Endodermal cell (in vitro differentiated cells): ENCODE data around the gene KRTAP9-9. TPM values are rescaled to one million over a fixed set of nuclear protein-coding genes. Genes with fewer than 3 reads are reported as not detected.

ENCODE experiments used
- DNase-seq: peaks from one replicate; pipeline ENCODE4 v3.0.0-alpha.2; 2017
- H3K27ac ChIP-seq: 2 replicates; pipeline ENCODE4 v1.5.1; 2013; ENCODE audit warnings: mild to moderate bottlenecking, low read depth, low read length, moderate library complexity
- H3K27me3 ChIP-seq: 2 replicates; pipeline ENCODE4 v1.6.1; 2013; ENCODE audit warnings: mild to moderate bottlenecking, low read length, moderate library complexity; ENCODE audit not compliant: insufficient read depth, control insufficient read depth, poor library complexity, severe bottlenecking
- H3K36me3 ChIP-seq: 2 replicates; pipeline ENCODE4 v1.7.0; 2013; ENCODE audit warnings: mild to moderate bottlenecking, low read length, moderate library complexity; ENCODE audit not compliant: control insufficient read depth, insufficient read depth
- H3K4me1 ChIP-seq: one replicate; pipeline ENCODE4 v1.7.0; 2013; ENCODE audit warnings: low read length; ENCODE audit not compliant: control insufficient read depth, insufficient read depth
- H3K4me3 ChIP-seq: 2 replicates; pipeline ENCODE4 v1.5.1; 2013; ENCODE audit warnings: mild to moderate bottlenecking, low read length, moderate library complexity
- H3K9ac ChIP-seq: 2 replicates; pipeline ENCODE4 v1.6.1; 2013; ENCODE audit warnings: mild to moderate bottlenecking, low read length, moderate library complexity; ENCODE audit not compliant: poor library complexity, severe bottlenecking; ENCODE audit errors: extremely low read depth
- H3K9me3 ChIP-seq: 2 replicates; pipeline ENCODE4 v1.6.1; 2013; ENCODE audit warnings: mild to moderate bottlenecking, low read length, moderate library complexity; ENCODE audit not compliant: control insufficient read depth
- H3K27ac Mint-ChIP-seq: 2 replicates; pipeline ENCODE4 v1.8.0; 2020; ENCODE audit warnings: mixed read lengths
- H3K27me3 Mint-ChIP-seq: 2 replicates; pipeline ENCODE4 v1.8.0; 2021; ENCODE audit warnings: mild to moderate bottlenecking, mixed read lengths; ENCODE audit not compliant: insufficient read depth
- H3K36me3 Mint-ChIP-seq: 2 replicates; pipeline ENCODE4 v1.8.0; 2020; ENCODE audit warnings: low read depth, mixed read lengths
- H3K4me1 Mint-ChIP-seq: 2 replicates; pipeline ENCODE4 v1.8.0; 2020; ENCODE audit warnings: mixed read lengths
- H3K4me3 Mint-ChIP-seq: 2 replicates; pipeline ENCODE4 v1.8.0; 2020; ENCODE audit warnings: mild to moderate bottlenecking, moderate library complexity, mixed read lengths
- H3K9me3 Mint-ChIP-seq: 2 replicates; pipeline ENCODE4 v1.8.0; 2020; ENCODE audit warnings: mild to moderate bottlenecking, mixed read lengths
- CTCF ChIP-seq: fragments of 200-600 bp; sonication (generic); conservative IDR thresholded peaks from 2 replicates; pipeline ENCODE4 v1.5.0; 2021; ENCODE audit warnings: antibody characterized with exemption, mild to moderate bottlenecking
- WGBS, 2 experiments: methylation state at CpG; one replicate each; pipeline versions ENCODE4 v1.1.5 to v1.1.7; 2013; ENCODE audit warnings: missing lambda C conversion rate in 2 of 2, mixed read lengths in 1 of 2; ENCODE audit not compliant: insufficient coverage in 1 of 2, insufficient read length in 1 of 2; 5-methylcytosine and 5-hydroxymethylcytosine counted together
- total RNA-seq, 2 donors: library from RNA; stranded (reverse); fragmentation: NEBNext Ultra II Directional in 1 of 2; extraction: Animal tissue kit (Norgen Biotek cat#: 25700) in 1 of 2; gene quantifications; 2 replicates in 1 of 2; 3 replicates in 1 of 2; pipeline ENCODE4 v1.2.1, GENCODE V29; 2021

KRTAP9-9 gene
- total RNA-seq, 2 donors from 2014 or later: not detected

GRCh38 chr17:41284043-41284442 is 28.9 kb downstream of the KRTAP9-9 start:
- WGBS, 2 experiments: 87 to 95% methylated on average over 3 of the region's 3 CpGs
- Mint-ChIP-seq H3K27me3 (no peaks in the 10 kb centered on the region), H3K36me3 (no peaks in the 10 kb centered on the region), H3K27ac (no peak overlapping the region), H3K4me1 (peaks cover 5% of the 10 kb centered on the region), H3K4me3 (no peak overlapping the region), H3K9me3 (no peaks in the 10 kb centered on the region)
- Histone ChIP-seq H3K9ac (no peak overlapping the region), H3K27me3 (no peaks in the 10 kb centered on the region), H3K9me3 (no peaks in the 10 kb centered on the region), H3K4me3 (no peak overlapping the region), H3K36me3 (no peaks in the 10 kb centered on the region), H3K4me1 (no peaks in the 10 kb centered on the region), H3K27ac (no peak overlapping the region)
- no peak for TF ChIP-seq CTCF
- no peak for DNase-seq

GRCh38 chr17:41284546-41284945 is 29.4 kb downstream of the KRTAP9-9 start:
- no peak for DNase-seq
- TF ChIP-seq CTCF: no peak
- Mint-ChIP-seq H3K4me3 (no peak overlapping the region), H3K9me3 (no peaks in the 10 kb centered on the region), H3K27me3 (no peaks in the 10 kb centered on the region), H3K4me1 (peaks cover 5% of the 10 kb centered on the region), H3K27ac (no peak overlapping the region), H3K36me3 (no peaks in the 10 kb centered on the region)
- no peaks in the 10 kb centered on the region for H3K36me3 ChIP-seq
- H3K9me3 ChIP-seq: no peaks in the 10 kb centered on the region
- no peak overlapping the region for H3K9ac ChIP-seq
- no peaks in the 10 kb centered on the region for H3K4me1 ChIP-seq
- H3K27ac ChIP-seq: no peak overlapping the region
- WGBS, 2 experiments: 86 to 96% methylated on average over 1 to 2 of the region's 2 CpGs
- no peaks in the 10 kb centered on the region for H3K27me3 ChIP-seq
- no peak overlapping the region for H3K4me3 ChIP-seq

GRCh38 chr17:41287050-41287449 is 31.9 kb downstream of the KRTAP9-9 start:
- H3K9ac ChIP-seq: no peak overlapping the region
- Mint-ChIP-seq H3K4me3 (no peak overlapping the region), H3K9me3 (no peaks in the 10 kb centered on the region), H3K27ac (no peak overlapping the region), H3K4me1 (peaks cover 5% of the 10 kb centered on the region), H3K36me3 (no peaks in the 10 kb centered on the region), H3K27me3 (no peaks in the 10 kb centered on the region)
- no peaks in the 10 kb centered on the region for H3K4me1 ChIP-seq
- no peaks in the 10 kb centered on the region for H3K9me3 ChIP-seq
- no peak overlapping the region for H3K4me3 ChIP-seq
- H3K27ac ChIP-seq: no peak overlapping the region
- 83 to 90% methylated on average over 1 to 3 of the region's 3 CpGs for WGBS, 2 experiments
- no peaks in the 10 kb centered on the region for H3K36me3 ChIP-seq
- DNase-seq: no peak
- TF ChIP-seq CTCF: no peak
- no peaks in the 10 kb centered on the region for H3K27me3 ChIP-seq
